Suprapubic skin (tissue), 3 donors: Measurements from ENCODE around the gene TAF5.

Source experiments
- CTCF ChIP-seq, 2 donors: fragments of 200-600 bp in 1 of 2; fragments of 450-650 bp in 1 of 2; sonication (generic) in 1 of 2; IDR thresholded peaks; one replicate each; pipeline ENCODE4 v1.5.1; 2016 to 2019; ENCODE audit warnings: antibody characterized with exemption in 2 of 2, mild to moderate bottlenecking in 1 of 2, moderate library complexity in 1 of 2
- POLR2AphosphoS5 ChIP-seq, 3 donors: sonication (generic); formaldehyde crosslinking; IDR thresholded peaks; one replicate each; pipeline ENCODE4 v1.6.1; 2017; ENCODE audit warnings: antibody characterized with exemption in 3 of 3

GRCh38 chr10:103334567-103334966 is 33.2 kb upstream of the TAF5 start:
- no peak for TF ChIP-seq POLR2AphosphoS5 (IDR thresholded peaks at IDR 0.05)
- TF ChIP-seq CTCF (IDR thresholded peaks at IDR 0.05): no peak
